Gastrocnemius medialis (tissue), 4 donors: ENCODE measurements around the gene AK1. TPM values are rescaled to one million over a fixed set of nuclear protein-coding genes. Genes with fewer than 3 reads are reported as not detected.

ENCODE experiments used
- ATAC-seq, 2 donors: fragments of 150-250 bp; one replicate each; pipeline ENCODE4 v1.9.1; 2016
- DNase-seq, 2 donors: peaks; one replicate each; pipeline ENCODE4 v3.0.0-alpha.2; 2019
- H3K27ac ChIP-seq, 4 donors: fragments of 200-600 bp; sonication (generic); 1 replicate in 1 of 4; 2 replicates in 3 of 4; pipeline ENCODE4 v1.5.1; 2016 to 2018; ENCODE audit warnings: mild to moderate bottlenecking in 2 of 4, moderate library complexity in 1 of 4
- H3K27me3 ChIP-seq, 3 donors: fragments of 200-600 bp; sonication (generic) in 2 of 3; 1 replicate in 1 of 3; 2 replicates in 2 of 3; pipeline versions ENCODE4 v1.5.1 to v1.6.0; 2016 to 2019; ENCODE audit warnings: mild to moderate bottlenecking in 1 of 3, moderate library complexity in 1 of 3
- H3K36me3 ChIP-seq, 2 donors: fragments of 200-600 bp; sonication (generic) in 1 of 2; one replicate each; pipeline ENCODE4 v1.5.1; 2017 to 2018
- H3K4me1 ChIP-seq, 2 donors: fragments of 200-600 bp; sonication (generic) in 1 of 2; one replicate each; pipeline ENCODE4 v1.5.1; 2016 to 2017; ENCODE audit warnings: mild to moderate bottlenecking in 2 of 2
- H3K4me3 ChIP-seq, 4 donors: fragments of 200-600 bp; sonication (generic) in 3 of 4; 1 replicate in 1 of 4; 2 replicates in 3 of 4; pipeline ENCODE4 v1.5.1; 2016 to 2019; ENCODE audit warnings: mild to moderate bottlenecking in 2 of 4
- H3K9me3 ChIP-seq, 3 donors: fragments of 200-600 bp; sonication (generic) in 2 of 3; 1 replicate in 1 of 3; 2 replicates in 2 of 3; pipeline ENCODE4 v1.5.1; 2016 to 2019
- POLR2A ChIP-seq, 2 donors: fragments of 450-650 bp; IDR thresholded peaks; one replicate each; pipeline ENCODE4 v1.6.1; 2017; ENCODE audit warnings: antibody characterized with exemption in 2 of 2, mild to moderate bottlenecking in 2 of 2, moderate library complexity in 2 of 2
- in situ Hi-C, 4 donors: fragments of 200-750 bp; cut with MboI; loops; one replicate each; pipeline versions ENCODE4 v1.15.0 to v1.8.0; 2017; ENCODE audit warnings: low sequenced_read_pairs in 4 of 4
- intact Hi-C: fragments of 100-400 bp; cut with DNase I; formaldehyde crosslinking; loops from one replicate; pipeline ENCODE4 v1.15.1; 2023; ENCODE audit warnings: low total_unique reads
- total RNA-seq, 4 donors: library from RNA; depleted of rRNA; stranded (reverse); fragments of >200 nt; gene quantifications; one replicate each; pipeline versions ENCODE4 v1.1.0 to v1.2.3, GENCODE V29; 2016
- TF ChIP-seq, protein P1 (sequence below), 5 experiments: fragments of 450-650 bp in 3 of 5; fragments of 200-600 bp in 2 of 5; sonication (generic) in 2 of 5; IDR thresholded peaks in 4 of 5; conservative IDR thresholded peaks in 1 of 5; 1 replicate in 4 of 5; 2 replicates in 1 of 5; pipeline ENCODE4 v1.5.1; 2016 to 2019; ENCODE audit warnings: antibody characterized with exemption in 5 of 5, mild to moderate bottlenecking in 3 of 5, moderate library complexity in 3 of 5

The AK1 gene
- total RNA-seq, 4 donors from 2014 or later, result 240 to 489 (median 359) TPM

DNA sequence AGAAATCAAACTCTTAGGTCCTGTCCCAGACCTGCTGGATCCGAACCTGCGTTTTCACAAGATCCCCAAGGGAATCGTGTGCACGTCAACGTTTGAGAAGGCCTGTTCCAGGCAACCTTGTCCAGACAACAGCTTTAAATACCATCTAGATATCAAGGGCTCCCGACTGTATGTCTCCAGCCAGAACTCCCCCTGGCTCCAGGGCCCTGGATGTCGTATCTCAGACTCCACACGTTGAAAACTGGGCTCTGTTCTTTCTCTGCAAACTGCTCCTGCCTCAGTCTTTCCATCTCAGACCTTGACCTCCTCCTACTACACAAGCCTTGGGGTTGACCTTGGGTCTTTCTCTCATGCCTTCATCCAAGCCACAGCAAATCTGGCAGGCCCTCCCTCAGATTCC is 17.2 kb downstream of the AK1 start:
- Histone ChIP-seq H3K4me1 (peaks cover 37 to 48% of the 10 kb centered on the region in 2 donors), H3K27me3 (no peaks in the 10 kb centered on the region), H3K4me3 (no peak overlapping the region), H3K27ac (peak overlapping the region in 3 of 4 donors; percentile 69 to 80 (median 78)), H3K9me3 (no peaks in the 10 kb centered on the region), H3K36me3 (no peaks in the 10 kb centered on the region)
- in situ Hi-C loops (loop anchor here in 1 of 4 donors (10.0 kb wide), 1 partner anchor 55 kb away; the partner anchor contains the start of gene FPGS), intact Hi-C loops (no loop called here)
- ATAC-seq (no peak), DNase-seq (no peak)
- no peak for TF ChIP-seq POLR2A (IDR thresholded peaks at IDR 0.05)
- TF ChIP-seq, protein P1, sequence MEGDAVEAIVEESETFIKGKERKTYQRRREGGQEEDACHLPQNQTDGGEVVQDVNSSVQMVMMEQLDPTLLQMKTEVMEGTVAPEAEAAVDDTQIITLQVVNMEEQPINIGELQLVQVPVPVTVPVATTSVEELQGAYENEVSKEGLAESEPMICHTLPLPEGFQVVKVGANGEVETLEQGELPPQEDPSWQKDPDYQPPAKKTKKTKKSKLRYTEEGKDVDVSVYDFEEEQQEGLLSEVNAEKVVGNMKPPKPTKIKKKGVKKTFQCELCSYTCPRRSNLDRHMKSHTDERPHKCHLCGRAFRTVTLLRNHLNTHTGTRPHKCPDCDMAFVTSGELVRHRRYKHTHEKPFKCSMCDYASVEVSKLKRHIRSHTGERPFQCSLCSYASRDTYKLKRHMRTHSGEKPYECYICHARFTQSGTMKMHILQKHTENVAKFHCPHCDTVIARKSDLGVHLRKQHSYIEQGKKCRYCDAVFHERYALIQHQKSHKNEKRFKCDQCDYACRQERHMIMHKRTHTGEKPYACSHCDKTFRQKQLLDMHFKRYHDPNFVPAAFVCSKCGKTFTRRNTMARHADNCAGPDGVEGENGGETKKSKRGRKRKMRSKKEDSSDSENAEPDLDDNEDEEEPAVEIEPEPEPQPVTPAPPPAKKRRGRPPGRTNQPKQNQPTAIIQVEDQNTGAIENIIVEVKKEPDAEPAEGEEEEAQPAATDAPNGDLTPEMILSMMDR (IDR thresholded peaks at IDR 0.05 in 4 of 5, conservative IDR thresholded peaks at IDR 0.05 in 1 of 5), result no peak

GRCh38 chr9:127858041-127858512 is 19.4 kb downstream of the AK1 start:
- DNase-seq, result peak in 1 of 2 donors; percentile 41
- no peak for ATAC-seq
- TF ChIP-seq POLR2A (IDR thresholded peaks at IDR 0.05), result no peak
- TF ChIP-seq, protein P1 (IDR thresholded peaks at IDR 0.05 in 4 of 5, conservative IDR thresholded peaks at IDR 0.05 in 1 of 5), result no peak
- intact Hi-C loops, result no loop called here
- peaks cover 37 to 48% of the 10 kb centered on the region in 2 donors for H3K4me1 ChIP-seq
- peak overlapping the region in 3 of 4 donors; percentile 69 to 80 (median 78) for H3K27ac ChIP-seq
- H3K36me3 ChIP-seq, result no peaks in the 10 kb centered on the region
- no peaks in the 10 kb centered on the region for H3K9me3 ChIP-seq
- H3K4me3 ChIP-seq, result no peak overlapping the region
- H3K27me3 ChIP-seq, result no peaks in the 10 kb centered on the region
- in situ Hi-C loops, result no loop called here

DNA sequence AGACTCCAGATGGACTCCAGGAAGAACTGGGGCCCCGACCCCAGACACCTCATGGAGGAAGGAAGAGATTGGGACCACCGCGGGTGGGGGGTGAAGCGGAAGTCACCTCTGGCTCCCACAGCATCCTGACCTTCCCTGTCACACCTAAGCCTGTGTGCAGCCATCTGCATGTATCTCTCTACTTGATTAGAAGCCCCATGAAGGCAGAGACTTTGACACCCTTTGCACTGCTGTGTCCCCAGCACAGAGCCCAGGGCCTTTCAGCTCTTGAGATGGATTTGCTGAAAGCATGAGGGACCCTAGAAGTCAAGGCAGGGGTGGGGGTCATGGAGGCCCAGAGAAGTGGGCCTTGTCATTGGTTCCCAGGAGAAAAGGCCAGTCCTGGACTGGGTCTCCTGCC is 20.2 kb downstream of the AK1 start:
- no peak for DNase-seq
- no peak for TF ChIP-seq POLR2A (IDR thresholded peaks at IDR 0.05)
- TF ChIP-seq, protein P1 (IDR thresholded peaks at IDR 0.05 in 4 of 5, conservative IDR thresholded peaks at IDR 0.05 in 1 of 5), result no peak
- in situ Hi-C loops, result no loop called here
- ATAC-seq, result no peak
- no peaks in the 10 kb centered on the region for H3K36me3 ChIP-seq
- H3K27me3 ChIP-seq, result no peaks in the 10 kb centered on the region
- H3K27ac ChIP-seq, result peak overlapping the region in 3 of 4 donors; percentile 69 to 80 (median 78)
- intact Hi-C loops, result no loop called here
- H3K9me3 ChIP-seq, result no peaks in the 10 kb centered on the region
- H3K4me3 ChIP-seq, result no peak overlapping the region
- peaks cover 30 to 41% of the 10 kb centered on the region in 2 donors for H3K4me1 ChIP-seq

DNA sequence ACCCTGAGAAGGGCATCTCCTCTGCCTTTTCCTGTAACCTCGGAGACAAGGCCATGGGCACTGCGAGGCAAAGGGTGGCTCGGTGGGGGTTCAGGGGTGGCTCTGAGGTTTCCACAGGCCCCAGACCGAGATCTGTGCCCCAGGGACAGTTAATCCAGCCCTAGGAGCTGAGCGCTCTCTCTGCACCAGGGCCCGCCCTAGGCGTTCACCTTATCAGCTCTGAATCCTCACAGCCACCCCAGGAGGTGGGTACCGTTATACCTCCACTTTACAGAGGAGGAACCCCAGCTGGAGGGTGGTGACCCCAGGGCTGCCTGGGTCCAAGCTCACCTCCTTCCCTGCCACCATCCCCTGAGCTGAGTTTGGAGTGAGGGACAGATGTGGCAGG is 20.8 kb downstream of the AK1 start:
- TF ChIP-seq POLR2A (IDR thresholded peaks at IDR 0.05), result no peak
- TF ChIP-seq, protein P1 (IDR thresholded peaks at IDR 0.05 in 4 of 5, conservative IDR thresholded peaks at IDR 0.05 in 1 of 5), result no peak
- intact Hi-C loops (no loop called here), in situ Hi-C loops (no loop called here)
- peaks cover 24 to 35% of the 10 kb centered on the region in 2 donors for H3K4me1 ChIP-seq
- H3K27me3 ChIP-seq, result no peaks in the 10 kb centered on the region
- H3K27ac ChIP-seq, result peak overlapping the region in 3 of 4 donors; percentile 69 to 80 (median 78)
- ATAC-seq, result no peak
- no peak overlapping the region for H3K4me3 ChIP-seq
- no peaks in the 10 kb centered on the region for H3K9me3 ChIP-seq
- DNase-seq, result no peak
- H3K36me3 ChIP-seq, result no peaks in the 10 kb centered on the region
